Activated CD4-positive, alpha-beta T cell treated with anti-CD3 and anti-CD28 coated beads, Interleukin-10, Interleukin-2, amounts not matched to agents 100 ng/mL and 50 ng/mL, durations not matched to agents 16 hours and 8 hours (primary cell): Measurements from ENCODE around the gene NUP133.
"Not testable (repeated sequence)": the region's sequence is repeated elsewhere in the genome, so short reads cannot be mapped to it uniquely, and the experiment has no call there.

Experiments used
- DNase-seq: peaks from one replicate; pipeline ENCODE4 v3.0.0-alpha.2; 2020

Gene NUP133

GRCh38 chr1:229508823-229509337 lies 739 bp upstream of the NUP133 start:
- DNase-seq, result no peak

GRCh38 chr1:229507502-229507901 lies 639 bp downstream of the NUP133 start:
- no peak for DNase-seq

GRCh38 chr1:229506633-229507032 lies 1.5 kb downstream of the NUP133 start:
- DNase-seq, result no peak

GRCh38 chr1:229495782-229496181 lies 12.4 kb downstream of the NUP133 start:
- no peak for DNase-seq

- DNase-seq, result no peak
Measured at GRCh38 chr1:229487181-229487580, 21.0 kb downstream of the NUP133 start.

- no peak for DNase-seq
Measured at GRCh38 chr1:229485318-229485717, 22.8 kb downstream of the NUP133 start.

GRCh38 chr1:229482511-229482910 lies 25.6 kb downstream of the NUP133 start:
- DNase-seq, result no peak

- no peak for DNase-seq
Measured at GRCh38 chr1:229480495-229480894, 27.6 kb downstream of the NUP133 start.

GRCh38 chr1:229479660-229480399 lies 28.3 kb downstream of the NUP133 start:
- DNase-seq, result no peak

GRCh38 chr1:229478852-229479251 lies 29.3 kb downstream of the NUP133 start:
- peak; percentile 4 for DNase-seq

- not testable (repeated sequence) for DNase-seq
Measured at GRCh38 chr1:229475859-229476258, 32.3 kb downstream of the NUP133 start.

GRCh38 chr1:229474509-229474908 lies 33.6 kb downstream of the NUP133 start:
- no peak for DNase-seq

GRCh38 chr1:229471175-229471574 lies 37.0 kb downstream of the NUP133 start:
- DNase-seq, result no peak

GRCh38 chr1:229470406-229471043 lies 37.6 kb downstream of the NUP133 start:
- DNase-seq, result no peak

- no peak for DNase-seq
Measured at GRCh38 chr1:229466887-229467286, 41.3 kb downstream of the NUP133 start.

GRCh38 chr1:229464672-229465071 lies 43.5 kb downstream of the NUP133 start:
- no peak for DNase-seq

GRCh38 chr1:229461032-229461668 lies 47.0 kb downstream of the NUP133 start:
- DNase-seq, result no peak

- no peak for DNase-seq
Measured at GRCh38 chr1:229459815-229460214, 48.3 kb downstream of the NUP133 start.

GRCh38 chr1:229457436-229457835 lies 50.7 kb downstream of the NUP133 start:
- DNase-seq, result no peak

- no peak for DNase-seq
Measured at GRCh38 chr1:229456016-229456415, 52.1 kb downstream of the NUP133 start.

- no peak for DNase-seq
Measured at GRCh38 chr1:229454056-229454455, 54.1 kb downstream of the NUP133 start.

- no peak for DNase-seq
Measured at GRCh38 chr1:229452956-229453801, 55.0 kb downstream of the NUP133 start.

- DNase-seq, result no peak
Measured at GRCh38 chr1:229448845-229449244, 59.3 kb downstream of the NUP133 start.
